ENCODE results near the gene RCN1.
A peak's percentile ranks its signal among the peaks of the same experiment; 100 is the strongest.

The RCN1 gene

DNA sequence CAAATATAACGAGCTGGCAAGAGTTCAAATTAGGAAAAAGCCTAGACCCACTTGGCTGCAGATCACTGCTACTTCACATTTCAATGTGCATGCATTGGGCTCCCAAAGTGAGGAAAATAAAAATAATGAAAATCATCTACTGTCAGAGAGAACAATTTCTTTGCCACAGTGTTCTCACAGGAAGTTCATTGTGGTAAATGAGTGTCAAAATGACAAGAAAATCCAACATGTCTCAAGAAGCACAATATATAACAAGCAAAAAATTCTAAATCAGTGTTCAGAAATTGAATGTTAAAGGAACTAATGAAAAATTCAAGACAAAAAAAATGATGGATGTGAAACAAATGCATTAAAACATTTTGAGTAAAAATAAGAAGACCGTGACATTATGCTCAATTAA lies 31.3 kb downstream of the RCN1 start:
- TF ChIP-seq CTCF (IDR thresholded peaks at IDR 0.05; ENCODE audit: low read depth, low read length), result no peak

GRCh38 chr11:32131321-32131720 lies 40.4 kb downstream of the RCN1 start:
- TF ChIP-seq CTCF (IDR thresholded peaks at IDR 0.05; ENCODE audit: low read depth, low read length), result no peak
- DNase-seq (ENCODE audit: extremely low read depth, low read depth), result no peak

More for the DNA sequence above, 31.3 kb downstream of the RCN1 start:
- DNase-seq (ENCODE audit: extremely low read depth, low read depth), result no peak

DNA sequence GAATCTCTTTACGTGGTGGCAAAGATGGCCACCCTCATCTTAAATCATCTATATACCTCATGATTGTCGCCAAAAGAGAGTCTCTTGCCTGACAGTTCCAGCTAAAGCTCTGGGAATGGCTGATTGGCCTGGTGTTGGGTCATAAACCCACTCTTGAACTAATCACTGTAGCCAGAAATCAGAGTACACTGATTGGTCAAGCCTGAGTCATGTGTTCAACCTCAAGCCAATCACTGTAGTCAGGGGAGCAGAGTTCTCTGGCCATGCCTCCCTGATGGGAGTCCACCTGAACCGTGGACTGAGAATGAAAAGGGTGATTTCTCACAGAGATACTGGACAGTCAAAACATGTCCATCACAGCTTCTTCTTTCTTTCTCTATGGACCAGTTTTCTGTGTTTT lies 45.8 kb downstream of the RCN1 start:
- no peak for DNase-seq (ENCODE audit: extremely low read depth, low read depth)
- TF ChIP-seq CTCF (IDR thresholded peaks at IDR 0.05; ENCODE audit: low read depth, low read length), result no peak

DNA sequence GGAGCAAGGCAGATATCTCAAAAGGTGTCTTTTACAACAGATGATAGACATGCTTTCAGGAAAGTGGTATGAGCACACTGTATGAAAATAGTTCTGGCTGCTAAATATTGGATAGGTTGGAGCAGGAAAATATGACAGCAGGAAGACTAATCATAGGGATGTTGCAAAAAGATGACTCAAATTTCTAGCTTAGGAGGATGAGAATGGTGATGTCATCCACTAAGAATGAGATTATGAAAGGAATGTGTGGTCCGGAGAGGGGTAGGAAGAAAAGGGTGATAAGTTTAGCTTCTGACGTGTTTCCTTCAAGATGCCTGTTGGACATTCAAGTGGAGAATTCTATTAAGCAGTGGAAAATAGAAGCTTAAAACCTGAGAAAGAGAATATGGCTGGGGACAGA lies 46.4 kb downstream of the RCN1 start:
- peak; percentile 72 for DNase-seq (ENCODE audit: extremely low read depth, low read depth)
- no peak for TF ChIP-seq CTCF (IDR thresholded peaks at IDR 0.05; ENCODE audit: low read depth, low read length)

DNA sequence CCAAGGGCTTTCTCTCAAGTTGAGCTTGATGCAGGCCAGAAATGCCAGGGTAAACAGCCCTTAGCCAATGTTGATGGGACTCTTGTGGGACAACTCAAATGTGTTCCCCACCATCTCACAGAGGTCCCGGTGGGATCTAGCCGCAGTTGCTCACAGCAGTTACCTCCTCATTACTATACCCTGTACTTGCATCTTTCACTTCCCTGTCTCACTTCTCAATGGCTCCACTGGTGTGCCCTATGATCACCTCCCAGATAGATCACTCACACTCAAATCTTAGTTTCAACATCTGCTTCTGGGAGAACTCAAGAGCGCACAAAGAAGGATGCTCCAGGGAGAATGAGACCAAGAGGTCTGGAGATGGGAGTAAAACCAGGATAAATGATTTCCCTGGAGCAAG lies 47.0 kb downstream of the RCN1 start:
- DNase-seq (ENCODE audit: extremely low read depth, low read depth), result no peak
- no peak for TF ChIP-seq CTCF (IDR thresholded peaks at IDR 0.05; ENCODE audit: low read depth, low read length)

- no peak for TF ChIP-seq CTCF (IDR thresholded peaks at IDR 0.05; ENCODE audit: low read depth, low read length)
- DNase-seq (ENCODE audit: extremely low read depth, low read depth), result no peak
Observed at GRCh38 chr11:32138902-32139301, 48.0 kb downstream of the RCN1 start.

- no peak for TF ChIP-seq CTCF (IDR thresholded peaks at IDR 0.05; ENCODE audit: low read depth, low read length)
- no peak for DNase-seq (ENCODE audit: extremely low read depth, low read depth)
Observed at GRCh38 chr11:32139896-32140520, 49.1 kb downstream of the RCN1 start.
